ENCODE measurements around the gene PPM1J.

Gene PPM1J

GRCh38 chr1:112715264-112716053, at the start of gene PPM1J:
TSS of gene PPM1J (minus strand) at chr1:112715332. CDS start at chr1:112715301, 31 bp downstream.
- DNase-seq (ENCODE audit: low spot score): peak; percentile 98
- in situ Hi-C loops (cut with MboI; ENCODE audit: low sequenced_read_pairs, unreplicated experiment): loop anchor here (5.0 to 25.0 kb wide), 2 partner anchors 92 to 322 kb away; no protein-coding TSS in a partner anchor
- TF ChIP-seq CTCF (IDR thresholded peaks at IDR 0.05; ENCODE audit: borderline replicate concordance, control extremely low read depth, extremely low read depth, insufficient read depth, missing control alignments): no peak

- in situ Hi-C loops (cut with MboI; ENCODE audit: low sequenced_read_pairs, unreplicated experiment): no loop called here
- TF ChIP-seq CTCF (IDR thresholded peaks at IDR 0.05; ENCODE audit: borderline replicate concordance, control extremely low read depth, extremely low read depth, insufficient read depth, missing control alignments): no peak
- DNase-seq (ENCODE audit: low spot score): no peak
Measured at GRCh38 chr1:112762541-112763500, 47.7 kb upstream of the PPM1J start.

GRCh38 chr1:112761714-112762480, 46.8 kb upstream of the PPM1J start:
- in situ Hi-C loops (cut with MboI; ENCODE audit: low sequenced_read_pairs, unreplicated experiment): no loop called here
- no peak for TF ChIP-seq CTCF (IDR thresholded peaks at IDR 0.05; ENCODE audit: borderline replicate concordance, control extremely low read depth, extremely low read depth, insufficient read depth, missing control alignments)
- DNase-seq (ENCODE audit: low spot score): no peak

GRCh38 chr1:112759228-112759627, 44.1 kb upstream of the PPM1J start:
- TF ChIP-seq CTCF (IDR thresholded peaks at IDR 0.05; ENCODE audit: borderline replicate concordance, control extremely low read depth, extremely low read depth, insufficient read depth, missing control alignments): no peak
- no peak for DNase-seq (ENCODE audit: low spot score)
- in situ Hi-C loops (cut with MboI; ENCODE audit: low sequenced_read_pairs, unreplicated experiment): no loop called here

- in situ Hi-C loops (cut with MboI; ENCODE audit: low sequenced_read_pairs, unreplicated experiment): no loop called here
- DNase-seq (ENCODE audit: low spot score): no peak
- TF ChIP-seq CTCF (IDR thresholded peaks at IDR 0.05; ENCODE audit: borderline replicate concordance, control extremely low read depth, extremely low read depth, insufficient read depth, missing control alignments): no peak
Measured at GRCh38 chr1:112754116-112754628, 39.0 kb upstream of the PPM1J start.

- in situ Hi-C loops (cut with MboI; ENCODE audit: low sequenced_read_pairs, unreplicated experiment): no loop called here
- TF ChIP-seq CTCF (IDR thresholded peaks at IDR 0.05; ENCODE audit: borderline replicate concordance, control extremely low read depth, extremely low read depth, insufficient read depth, missing control alignments): no peak
- DNase-seq (ENCODE audit: low spot score): no peak
Measured at GRCh38 chr1:112748396-112748795, 33.3 kb upstream of the PPM1J start.
